Measurements from ENCODE around the gene KLHL8. TPM values are rescaled to one million over a fixed set of nuclear protein-coding genes. Genes with fewer than 3 reads are reported as not detected.
"Not testable (repeated sequence)": the region's sequence is repeated elsewhere in the genome, so short reads cannot be mapped to it uniquely, and the experiment has no call there.

KLHL8 gene
- total RNA-seq, 1 donor: 10.1 TPM

- no peak for DNase-seq (ENCODE audit: low read depth)
- no peak for TF ChIP-seq CTCF (IDR thresholded peaks at IDR 0.05; ENCODE audit: insufficient read depth, low read length)
- H3K4me3 ChIP-seq (ENCODE audit: low read depth, low read length): no peak overlapping the region
Measured at GRCh38 chr4:87225936-87226335, 5.5 kb upstream of the KLHL8 start.

GRCh38 chr4:87224141-87224923 lies 3.9 kb upstream of the KLHL8 start:
- TF ChIP-seq CTCF (IDR thresholded peaks at IDR 0.05; ENCODE audit: insufficient read depth, low read length): no peak

DNA sequence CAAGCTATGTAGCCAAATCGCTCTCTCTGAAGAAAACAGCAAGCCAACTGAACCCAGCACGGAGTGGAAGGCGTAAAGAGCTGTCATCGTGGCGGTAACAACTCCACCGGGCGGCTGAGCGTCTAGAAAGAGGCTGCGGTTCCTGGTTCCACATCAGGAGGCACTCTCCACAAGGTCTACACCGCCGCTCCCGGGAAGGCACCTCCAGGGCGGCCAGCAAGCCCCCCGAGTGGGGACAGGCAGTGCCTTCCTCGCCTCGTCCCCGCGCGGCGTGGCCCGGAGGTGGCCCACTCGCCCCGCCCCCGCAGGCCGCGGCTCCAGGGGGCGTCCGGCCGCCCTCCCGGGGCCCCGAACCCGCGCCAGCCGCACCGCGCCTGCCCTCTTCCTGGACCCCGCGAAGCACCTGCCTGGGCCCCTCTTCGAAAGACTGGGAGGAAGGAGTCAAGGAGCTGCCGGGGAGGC lies 755 bp downstream of the KLHL8 start:
- TF ChIP-seq CTCF (IDR thresholded peaks at IDR 0.05; ENCODE audit: insufficient read depth, low read length): peak; percentile 39
- no peak for DNase-seq (ENCODE audit: low read depth)
- H3K4me3 ChIP-seq (ENCODE audit: low read depth, low read length): peak overlapping the region; percentile 95

More at GRCh38 chr4:87224141-87224923, 3.9 kb upstream of the KLHL8 start:
- no peak for DNase-seq (ENCODE audit: low read depth)
- H3K4me3 ChIP-seq (ENCODE audit: low read depth, low read length): no peak overlapping the region

GRCh38 chr4:87217235-87217763 lies 3.1 kb downstream of the KLHL8 start:
- not testable (repeated sequence) for DNase-seq (ENCODE audit: low read depth); H3K4me3 ChIP-seq (ENCODE audit: low read depth, low read length)

- DNase-seq (ENCODE audit: low read depth): no peak
- H3K4me3 ChIP-seq (ENCODE audit: low read depth, low read length): no peak overlapping the region
- no peak for TF ChIP-seq CTCF (IDR thresholded peaks at IDR 0.05; ENCODE audit: insufficient read depth, low read length)
Measured at GRCh38 chr4:87216469-87216868, 3.9 kb downstream of the KLHL8 start.

DNA sequence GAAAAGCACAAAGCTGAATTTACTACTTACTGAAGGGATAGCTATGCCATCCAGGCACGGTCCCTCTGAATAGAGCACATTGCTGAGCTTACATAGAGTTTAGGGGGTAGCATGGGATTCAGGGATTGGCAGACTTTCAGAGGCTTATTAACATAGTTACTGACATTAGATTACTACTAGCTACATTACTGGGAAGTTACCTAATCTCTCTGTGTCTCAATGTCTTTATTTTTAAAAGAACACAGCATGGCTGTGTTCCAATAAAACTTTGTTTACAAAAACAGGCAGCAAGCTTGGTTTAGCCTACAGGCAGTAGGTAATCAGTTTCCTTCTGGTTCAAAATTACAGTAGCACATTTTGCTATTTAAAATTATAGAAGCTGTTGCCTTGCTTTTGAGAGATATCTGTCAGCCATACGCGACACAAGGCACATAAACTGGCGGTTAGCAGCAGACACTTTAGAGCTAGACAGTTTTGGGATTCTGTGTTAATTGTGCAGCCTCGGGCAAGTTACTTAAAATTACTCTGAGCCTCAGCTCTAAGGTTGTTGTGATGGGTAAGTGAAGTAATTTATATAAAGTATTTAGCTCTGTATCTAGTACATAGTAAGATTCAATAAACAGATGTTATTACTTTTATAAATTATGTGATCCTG lies 6.9 kb downstream of the KLHL8 start:
- no peak overlapping the region for H3K4me3 ChIP-seq (ENCODE audit: low read depth, low read length)
- TF ChIP-seq CTCF (IDR thresholded peaks at IDR 0.05; ENCODE audit: insufficient read depth, low read length): no peak
- peak; percentile 20 for DNase-seq (ENCODE audit: low read depth)

GRCh38 chr4:87211249-87211952 lies 9.0 kb downstream of the KLHL8 start:
- no peak for TF ChIP-seq CTCF (IDR thresholded peaks at IDR 0.05; ENCODE audit: insufficient read depth, low read length)
- peak; percentile 55 for DNase-seq (ENCODE audit: low read depth)
- H3K4me3 ChIP-seq (ENCODE audit: low read depth, low read length): no peak overlapping the region
